IPS DF 19.7 (cell line): ENCODE data around the gene PSMG1.
"Not testable (repeated sequence)": the region's sequence is repeated elsewhere in the genome, so short reads cannot be mapped to it uniquely, and the experiment has no call there.

Experiments
- DNase-seq: peaks from one replicate; pipeline ENCODE4 v3.0.0-alpha.2; 2013; ENCODE audit warnings: low read depth, low spot score

The PSMG1 gene

DNA sequence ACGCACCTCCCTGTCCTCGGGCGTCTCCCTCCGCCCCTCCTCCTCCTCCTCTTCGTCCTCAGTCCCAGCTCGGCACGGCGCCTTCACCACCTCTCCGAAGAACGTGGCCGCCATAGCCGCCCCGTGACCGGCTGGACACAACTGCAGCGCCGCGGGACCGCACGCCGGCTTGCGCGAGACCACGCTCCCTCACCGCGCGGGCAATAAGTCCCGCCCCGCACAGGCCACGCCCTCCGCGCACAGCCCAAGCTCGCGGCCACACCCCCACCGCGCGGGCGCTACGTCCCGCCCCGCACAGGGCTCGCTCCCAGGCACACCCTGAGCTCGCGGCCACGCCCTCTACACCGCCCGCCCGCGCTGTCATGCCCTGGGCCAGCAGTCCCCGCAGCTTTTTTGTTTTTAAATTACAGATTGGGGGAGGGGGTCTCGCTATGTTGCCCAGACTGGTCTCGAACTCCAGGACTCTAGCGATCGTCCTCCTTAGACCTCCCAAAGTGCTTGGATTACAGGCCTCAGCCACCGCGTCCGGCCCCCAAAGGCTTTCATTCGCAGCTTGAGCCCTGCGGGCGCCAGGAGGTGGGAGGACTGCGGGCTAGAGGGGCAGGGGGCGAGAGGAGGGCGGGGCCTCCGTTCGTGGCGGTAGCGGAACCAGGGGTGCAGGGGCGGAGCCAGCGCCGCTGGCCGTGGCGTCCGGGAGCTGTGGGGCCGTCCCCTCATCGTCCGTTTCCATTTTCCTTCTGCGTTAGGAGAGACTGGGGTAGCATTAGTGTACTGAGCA, at the start of gene PSMG1:
Gene PSMG1 (minus strand): TSS at position 180 of the 778 bp plus-strand sequence. CDS start 66 bp downstream, at position 114.
- peak; percentile 45 for DNase-seq

- DNase-seq: no peak
These were observed 49.6 kb upstream of the PSMG1 start for GRCh38 chr21:39232861-39233291.

DNA sequence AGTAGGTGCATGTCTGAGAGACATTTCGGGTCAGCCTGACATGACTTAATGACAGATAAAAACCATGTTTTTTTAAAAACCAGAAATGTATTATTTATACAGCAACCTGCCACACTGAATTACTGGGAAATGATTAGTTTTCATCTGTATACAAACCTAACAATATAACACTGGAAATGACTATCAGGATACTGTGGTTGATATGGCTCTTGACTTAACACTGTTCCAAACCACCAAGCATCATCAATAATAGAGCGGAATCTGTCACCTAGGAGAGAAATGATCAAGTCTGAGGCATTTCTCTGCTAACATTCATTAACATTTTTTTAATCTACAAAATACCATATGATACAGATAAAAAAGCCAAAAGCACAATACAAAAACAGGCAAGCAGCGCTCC, 41.7 kb upstream of the PSMG1 start:
- DNase-seq: no peak

- DNase-seq: no peak
These were observed 38.8 kb upstream of the PSMG1 start for GRCh38 chr21:39221997-39222486.

- no peak for DNase-seq
These were observed 38.2 kb upstream of the PSMG1 start for GRCh38 chr21:39221282-39221996.

DNA sequence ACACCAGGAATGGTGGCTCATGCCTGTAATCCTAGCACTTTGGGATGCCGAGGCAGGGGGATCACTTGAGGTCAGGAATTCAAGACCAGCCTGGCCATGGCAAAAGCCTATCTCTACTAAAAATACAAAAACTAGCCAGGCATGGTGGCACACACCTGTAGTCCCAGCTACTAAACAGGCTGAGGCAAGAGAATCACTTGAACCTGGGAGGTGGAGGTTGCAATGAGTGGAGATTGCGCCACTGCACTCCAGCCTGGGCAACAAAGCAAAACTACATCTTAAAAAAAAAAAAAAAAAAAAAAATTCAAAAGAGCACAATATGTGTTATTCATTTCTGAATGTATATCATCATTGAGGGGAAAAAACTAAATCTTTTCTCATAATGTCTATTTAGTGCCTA, 37.6 kb upstream of the PSMG1 start:
- DNase-seq: not testable (repeated sequence)

DNA sequence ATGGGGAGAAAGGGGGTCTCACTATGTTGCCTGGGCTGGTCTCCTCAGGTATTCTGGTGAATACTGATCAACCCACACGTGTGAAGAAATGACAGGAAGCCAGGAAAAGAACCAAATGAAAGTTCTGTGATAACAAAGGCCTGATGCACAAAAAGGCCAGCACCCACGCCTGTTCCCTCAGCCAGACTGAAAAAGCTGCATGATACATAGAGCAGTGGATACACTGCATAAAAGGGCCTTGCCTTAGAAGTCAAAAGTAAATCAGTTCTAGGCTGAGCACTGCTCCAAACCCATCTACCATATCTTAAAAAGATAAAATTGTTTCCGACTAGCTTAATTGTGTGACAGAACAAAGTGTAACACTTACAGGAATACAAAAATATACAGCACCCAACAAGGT, 36.9 kb upstream of the PSMG1 start:
- no peak for DNase-seq

- DNase-seq: no peak
These were observed 34.8 kb upstream of the PSMG1 start for GRCh38 chr21:39218082-39218409.

DNA sequence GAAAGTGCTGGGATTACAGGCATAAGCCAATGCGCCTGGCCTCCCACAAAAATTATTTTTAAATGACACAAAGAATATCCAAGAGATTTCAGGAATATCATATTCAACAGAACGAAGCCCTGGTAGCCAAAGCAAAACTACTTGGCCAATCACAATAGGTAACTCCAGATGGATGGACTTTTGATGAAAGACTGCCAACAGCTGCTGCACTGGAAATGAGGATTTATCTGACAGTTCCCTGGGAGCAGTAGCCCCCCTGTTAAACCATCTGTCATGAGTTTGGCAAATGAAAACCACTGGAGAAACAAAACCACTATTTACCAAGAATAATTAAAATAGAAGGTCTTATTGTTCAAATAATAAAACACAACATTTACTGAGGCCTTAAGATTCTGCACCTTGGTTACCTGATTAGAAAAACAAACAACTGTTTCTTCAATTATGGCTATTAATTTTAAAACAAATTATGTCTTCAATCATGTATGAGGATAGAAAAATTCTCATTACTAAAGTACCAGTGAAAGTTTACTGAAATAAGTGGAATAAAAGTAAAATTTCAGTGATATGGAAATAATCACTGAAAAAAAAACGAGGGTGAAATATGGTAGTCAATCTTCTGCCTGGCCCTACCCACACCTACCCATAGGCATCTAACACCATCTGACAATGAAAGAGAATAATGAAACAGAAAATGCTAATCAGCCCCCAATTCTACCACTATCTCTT, 34.3 kb upstream of the PSMG1 start:
- DNase-seq: no peak

- DNase-seq: no peak
These were observed 33.0 kb upstream of the PSMG1 start for GRCh38 chr21:39216290-39216689.

DNA sequence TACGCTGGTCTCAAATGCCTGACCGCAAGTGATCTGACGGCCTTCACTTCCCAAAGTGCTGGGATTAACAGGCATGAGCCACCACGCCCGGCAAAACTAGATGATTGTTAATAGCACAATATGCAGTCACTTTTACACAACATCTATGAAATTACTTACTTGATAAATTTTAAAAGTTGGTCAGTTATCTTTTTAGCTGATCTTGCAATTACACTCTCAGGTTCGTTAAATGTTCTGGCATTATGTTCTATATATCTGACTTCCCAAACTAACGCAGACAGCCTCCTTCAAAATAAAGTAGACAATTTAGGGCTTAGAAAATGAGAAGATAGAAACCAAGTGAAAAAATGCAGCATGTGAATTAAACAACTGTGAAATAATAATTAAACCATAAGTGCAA, 31.8 kb upstream of the PSMG1 start:
- DNase-seq: no peak

DNA sequence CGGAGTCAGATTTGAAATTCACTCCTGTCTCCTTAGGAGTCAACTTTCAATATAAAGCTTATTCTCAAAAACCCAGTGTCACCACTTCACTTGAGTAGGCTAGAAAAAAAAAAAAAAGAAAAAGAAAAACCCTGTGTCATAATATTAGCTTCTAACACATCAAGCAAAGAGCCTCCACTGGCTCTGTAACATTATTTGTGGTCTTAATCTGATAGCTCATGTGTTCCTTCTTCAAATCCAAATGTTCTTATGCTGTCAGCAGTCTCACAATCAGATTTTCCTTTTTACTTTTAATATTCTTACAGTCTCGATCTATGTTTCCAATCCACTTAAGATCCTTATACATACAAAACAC, 26.1 kb upstream of the PSMG1 start:
- DNase-seq: no peak

DNA sequence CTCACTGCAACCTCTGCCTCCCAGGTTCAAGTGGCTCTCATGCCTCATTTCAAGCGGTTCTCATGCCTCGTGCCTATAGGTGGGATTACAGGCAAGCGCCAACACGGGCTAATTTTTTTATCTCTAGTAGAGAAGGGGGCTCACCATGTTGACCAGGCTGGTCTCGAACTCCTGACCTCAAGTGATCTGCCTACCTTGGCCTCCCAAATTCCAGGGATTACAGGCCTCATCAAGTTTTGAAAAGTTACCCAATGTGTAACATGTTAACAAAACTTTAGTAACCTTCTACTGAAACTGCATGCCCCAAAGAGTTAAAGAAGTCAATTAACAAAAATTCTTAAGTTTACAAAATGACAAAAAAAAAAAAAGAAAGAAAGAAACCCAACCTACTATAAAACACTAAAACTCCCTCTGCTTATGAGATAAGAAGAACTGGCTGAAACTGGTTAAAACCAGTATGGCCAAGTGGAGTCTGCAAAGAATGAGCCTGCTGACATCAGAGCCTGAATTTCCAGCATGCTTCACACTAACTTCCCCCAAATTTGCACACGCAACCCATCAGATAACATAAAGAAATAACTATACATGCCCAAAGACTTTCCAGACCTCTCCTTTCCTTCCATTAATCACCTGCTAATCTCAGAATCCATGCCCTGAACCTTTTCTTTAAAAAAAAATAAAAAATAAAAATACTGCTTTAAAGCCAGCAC, 25.5 kb upstream of the PSMG1 start:
- peak; percentile 5 for DNase-seq

GRCh38 chr21:39204134-39204533, 20.9 kb upstream of the PSMG1 start:
- no peak for DNase-seq

DNA sequence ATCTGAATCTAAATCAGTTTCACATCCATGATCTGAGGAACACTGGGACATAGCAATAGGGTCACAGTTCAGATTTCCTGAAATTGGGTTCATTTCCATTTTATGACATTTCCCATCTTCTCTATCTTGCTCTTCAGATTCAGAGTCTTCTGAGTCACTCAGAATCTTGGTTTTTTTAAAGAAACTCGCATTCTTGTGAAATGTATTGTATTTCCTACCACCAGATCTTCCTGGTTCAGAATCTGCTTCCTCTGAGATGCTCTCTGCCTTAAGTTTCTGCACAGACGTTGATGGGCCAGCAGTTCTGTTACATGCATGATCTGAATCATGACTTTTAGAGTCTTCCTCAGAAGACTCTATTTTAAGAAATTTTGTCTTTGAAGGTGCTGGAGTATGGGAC, 15.5 kb upstream of the PSMG1 start:
- no peak for DNase-seq

DNA sequence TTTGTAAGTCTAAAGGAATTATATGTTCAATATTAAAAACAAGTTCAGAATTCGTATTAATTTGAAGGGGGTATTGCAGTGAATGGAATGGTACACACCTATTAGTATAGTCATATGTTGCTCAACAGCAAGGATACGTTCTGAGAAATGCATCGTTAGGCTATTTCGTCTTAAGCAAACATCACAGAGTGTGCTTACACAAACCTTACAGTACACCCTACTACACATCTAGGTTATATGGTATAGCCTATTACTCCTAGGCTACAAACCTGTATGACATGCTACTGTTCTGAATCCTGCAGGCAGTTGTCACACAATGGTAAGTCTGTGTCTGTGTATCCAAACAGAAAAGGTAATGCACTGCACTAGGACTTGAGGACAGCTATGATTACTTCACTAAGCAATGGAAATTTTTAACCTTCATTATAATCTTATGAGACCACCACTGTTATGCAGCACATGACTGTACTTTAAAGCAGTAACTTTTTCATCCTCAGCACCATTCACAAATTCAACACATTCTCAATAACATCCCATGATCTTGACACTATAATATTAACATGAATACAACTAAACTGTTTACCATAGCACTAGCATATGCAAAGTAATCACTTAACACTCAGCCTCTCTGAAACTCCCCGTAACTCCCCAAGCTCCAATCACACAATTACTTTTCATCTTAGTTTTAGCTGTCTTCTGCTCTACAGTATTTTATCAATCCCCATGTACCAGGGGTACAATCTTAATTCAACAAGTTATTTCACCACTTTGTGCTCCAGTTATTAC, 14.4 kb upstream of the PSMG1 start:
- no peak for DNase-seq

GRCh38 chr21:39196838-39197237, 13.6 kb upstream of the PSMG1 start:
- no peak for DNase-seq

DNA sequence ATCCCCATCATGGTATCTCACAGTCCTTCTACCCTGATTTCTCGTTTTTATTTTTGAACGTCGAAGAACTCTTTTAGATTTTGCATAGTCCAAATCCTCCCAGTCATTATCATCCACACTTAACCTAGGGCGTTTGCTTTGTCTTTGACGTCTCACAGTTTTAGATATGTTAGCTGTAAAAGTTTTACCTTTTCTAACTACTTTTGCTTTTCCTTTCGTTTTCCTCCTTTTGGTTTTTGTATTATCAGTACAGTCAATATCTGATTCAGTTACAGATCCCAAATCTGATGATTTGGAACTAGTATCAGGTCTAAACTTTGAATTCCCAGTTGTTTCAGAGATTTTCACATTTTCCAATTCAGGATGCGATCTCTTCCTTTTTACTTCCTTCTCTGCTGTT, 13.1 kb upstream of the PSMG1 start:
- DNase-seq: no peak

GRCh38 chr21:39193380-39193779, 10.1 kb upstream of the PSMG1 start:
- DNase-seq: no peak

- no peak for DNase-seq
These were observed 6.8 kb upstream of the PSMG1 start for GRCh38 chr21:39189857-39190604.
